Raji (cell line): ENCODE measurements around the gene WNT1.

Source experiments
- POLR2A ChIP-seq: IDR thresholded peaks from 2 replicates; pipeline ENCODE4 v1.6.1; 2011; ENCODE audit warnings: low read depth, low read length, control low read depth; ENCODE audit not compliant: insufficient read depth

The WNT1 gene

DNA sequence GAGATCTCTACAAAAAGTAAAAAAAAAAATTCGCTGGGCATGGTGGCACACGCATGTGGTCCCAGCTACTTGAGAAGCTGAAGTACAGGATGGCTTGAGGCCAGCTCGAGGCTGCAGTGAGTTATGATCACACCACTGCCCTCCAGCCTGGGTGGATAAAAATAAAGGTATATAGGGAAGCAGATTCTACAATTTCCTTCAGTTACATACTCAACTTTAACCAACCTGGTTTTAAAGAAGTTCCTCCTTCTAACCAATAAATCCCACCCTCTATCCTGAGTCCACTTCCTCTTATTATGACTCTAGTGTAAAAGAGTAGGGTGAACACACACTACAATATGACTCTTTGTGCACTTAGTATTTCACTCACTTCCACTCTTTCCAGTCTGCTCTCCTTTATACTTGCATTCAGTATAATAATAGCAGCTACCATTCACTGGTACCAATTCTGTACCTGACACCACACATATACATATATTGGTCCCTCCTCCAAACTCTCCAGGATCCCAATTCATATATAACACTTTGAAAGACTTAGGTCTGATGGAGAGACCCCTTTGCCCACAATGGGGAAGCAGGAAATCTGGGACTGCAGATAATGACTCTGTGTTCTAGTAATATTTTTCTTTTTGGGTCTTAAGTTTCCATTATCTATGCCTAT lies 23.2 kb upstream of the WNT1 start:
- TF ChIP-seq POLR2A, result no peak

DNA sequence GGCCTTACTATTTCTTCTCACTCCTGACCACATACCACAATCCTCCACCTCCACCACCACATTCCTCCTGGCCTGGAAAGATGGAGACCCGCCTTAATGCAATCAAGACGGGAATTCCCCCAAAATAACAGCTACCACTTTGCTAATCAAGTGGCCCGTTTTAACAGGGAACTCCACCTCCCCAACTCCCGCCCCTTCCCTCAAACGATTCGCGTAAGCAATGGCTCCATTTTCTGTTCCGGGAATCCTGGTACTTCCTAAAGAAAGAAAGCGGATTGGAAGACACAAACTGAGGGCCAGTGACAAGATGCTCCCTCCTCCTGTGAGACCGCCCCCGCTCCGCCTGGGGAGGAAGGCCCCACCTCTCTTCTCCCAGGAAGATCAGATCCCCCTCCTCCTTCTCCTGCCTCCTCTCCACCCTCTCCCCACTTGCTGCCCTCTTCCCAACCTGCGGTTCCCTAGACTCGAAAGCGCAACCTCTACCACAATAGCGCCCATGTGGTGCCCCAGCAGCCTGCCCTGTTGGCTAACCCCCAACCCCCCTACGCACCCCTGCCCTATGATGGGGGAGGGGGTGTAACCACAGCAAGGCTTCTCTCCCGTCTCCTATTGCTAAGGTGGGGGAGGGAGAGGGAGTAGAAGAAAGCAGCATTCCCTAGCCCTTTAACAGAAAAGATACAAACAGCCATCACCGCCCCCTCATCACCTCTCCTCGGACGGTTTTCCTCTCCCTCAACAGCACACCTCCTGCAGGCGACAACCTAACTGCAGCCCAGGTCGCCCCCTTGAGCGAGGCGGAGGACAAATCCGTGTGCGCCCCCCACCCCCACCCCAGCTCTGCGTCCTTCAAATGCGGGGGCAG lies 21.6 kb upstream of the WNT1 start:
- TF ChIP-seq POLR2A, result no peak

DNA sequence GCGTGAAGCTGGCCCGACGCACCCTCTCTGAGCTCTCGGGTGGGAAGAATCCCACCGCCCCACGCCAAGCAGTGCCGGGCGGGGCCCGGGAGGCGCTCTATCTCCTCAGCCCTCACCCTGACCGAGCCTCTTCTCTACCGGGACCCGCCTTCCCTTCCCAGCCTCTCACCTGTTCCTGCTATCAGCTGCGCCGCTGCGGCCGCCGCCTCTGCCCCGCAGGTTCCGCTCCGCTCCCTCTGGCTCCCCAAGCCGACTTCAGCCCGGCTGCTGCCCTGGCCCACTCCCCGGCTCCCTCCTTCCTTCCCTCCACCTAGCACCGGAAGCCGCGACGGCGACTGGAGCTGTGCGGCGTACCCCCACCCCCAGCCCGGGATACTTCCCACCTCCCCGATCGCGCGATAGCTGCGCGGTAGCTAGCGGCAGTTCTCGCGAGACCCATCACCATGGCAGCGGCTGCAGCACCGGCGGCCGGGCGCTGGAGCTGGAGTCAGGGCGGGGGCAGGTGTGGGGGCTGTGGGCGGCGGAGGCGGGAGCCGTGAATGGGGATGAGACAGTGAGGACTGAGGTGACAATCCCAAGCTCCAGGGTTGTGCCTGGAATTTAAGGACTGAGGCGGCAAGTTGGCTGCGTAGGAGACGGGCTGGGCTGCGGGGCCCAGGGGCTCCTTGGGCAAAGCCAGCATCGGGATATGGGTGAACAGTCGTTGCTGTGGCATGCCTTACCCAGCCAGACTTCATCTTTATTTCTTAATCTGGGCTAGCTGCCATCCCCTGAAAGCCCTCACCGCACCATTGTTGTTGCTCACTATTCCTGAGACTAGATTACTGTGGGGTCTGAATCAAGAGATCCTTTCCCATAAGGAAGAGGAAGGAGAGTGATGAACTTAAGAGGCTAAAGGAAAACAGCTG lies 20.7 kb upstream of the WNT1 start, which contains the start of gene ARF3:
Gene ARF3, minus strand, starts transcription at position 347 of the 908 bp plus-strand sequence. CDS start 16,392 bp downstream, outside the sequence.
- peak; percentile 78 for TF ChIP-seq POLR2A

DNA sequence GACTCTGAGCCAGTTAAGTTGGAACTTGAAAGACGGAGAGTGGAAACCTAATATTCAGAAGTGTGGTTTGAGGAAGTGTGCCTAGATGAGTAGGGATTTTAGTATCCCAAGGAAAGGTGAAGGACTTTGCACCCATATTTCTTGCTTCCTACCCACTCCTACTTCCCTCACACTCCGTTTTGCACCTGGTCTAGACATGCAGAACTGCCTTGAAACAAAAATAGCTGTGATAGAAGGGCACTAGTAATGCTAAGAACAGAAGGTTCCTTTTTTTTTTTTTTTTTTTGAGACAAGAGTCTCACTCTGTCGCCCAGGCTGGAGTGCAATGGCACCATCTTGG lies 20.1 kb upstream of the WNT1 start:
- TF ChIP-seq POLR2A, result no peak

DNA sequence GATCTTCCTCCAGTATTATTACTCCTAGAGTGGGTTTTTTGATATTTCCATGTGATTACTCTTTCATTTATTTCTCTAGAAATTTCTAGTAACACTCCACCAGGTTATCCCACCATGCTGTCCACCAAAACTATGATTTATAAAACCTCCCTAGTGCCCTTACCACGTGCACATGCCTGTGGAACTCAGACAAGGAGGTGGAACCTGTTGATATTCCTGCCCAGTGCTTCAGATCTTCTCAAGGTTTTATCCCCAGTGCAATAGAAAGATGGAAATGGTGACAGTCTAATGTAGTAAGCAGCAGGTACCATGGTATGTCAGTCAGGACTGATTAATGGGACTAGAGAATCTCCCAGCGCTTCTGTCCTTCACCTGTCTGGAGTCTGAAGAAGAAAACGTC lies 17.3 kb upstream of the WNT1 start:
- no peak for TF ChIP-seq POLR2A

DNA sequence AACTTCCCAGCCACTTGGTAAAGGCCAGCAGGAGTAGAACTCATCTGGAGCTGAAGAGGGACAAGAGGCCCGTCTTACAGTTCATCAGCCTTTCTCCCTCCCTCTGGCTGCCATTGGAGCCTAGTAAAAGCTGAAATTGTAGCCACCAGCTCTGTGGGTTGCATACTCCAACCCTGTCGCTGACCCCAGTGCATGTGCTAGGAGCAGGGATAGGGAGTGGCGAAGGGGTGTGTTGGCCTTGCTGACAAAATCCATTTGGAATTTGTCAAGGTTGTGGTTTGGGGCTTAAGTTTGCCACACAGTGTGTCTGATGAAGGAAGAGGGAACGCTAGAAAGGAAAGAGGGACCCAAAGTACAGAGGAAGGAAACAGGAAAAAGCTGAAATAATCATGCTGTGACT lies 16.8 kb upstream of the WNT1 start:
- TF ChIP-seq POLR2A, result no peak

DNA sequence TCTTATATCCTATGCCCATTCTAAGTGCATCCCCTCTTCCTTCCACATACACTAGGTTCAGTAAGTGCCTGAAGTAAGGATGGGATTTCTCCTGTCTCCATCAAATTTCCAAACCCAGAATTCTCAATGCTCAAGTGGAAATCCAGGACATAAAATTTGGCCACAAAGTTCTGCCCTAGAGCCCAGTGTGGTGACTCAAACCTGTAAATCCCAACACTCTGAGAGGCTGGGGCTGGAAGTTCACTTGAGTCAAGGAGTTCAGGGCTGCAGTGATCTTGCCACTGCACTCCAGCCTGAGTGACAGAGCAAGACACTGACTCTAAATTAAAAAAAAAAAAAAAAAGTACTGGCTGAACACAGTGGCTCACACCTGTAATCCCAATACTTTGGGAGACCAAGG lies 16.3 kb upstream of the WNT1 start:
- TF ChIP-seq POLR2A, result no peak

DNA sequence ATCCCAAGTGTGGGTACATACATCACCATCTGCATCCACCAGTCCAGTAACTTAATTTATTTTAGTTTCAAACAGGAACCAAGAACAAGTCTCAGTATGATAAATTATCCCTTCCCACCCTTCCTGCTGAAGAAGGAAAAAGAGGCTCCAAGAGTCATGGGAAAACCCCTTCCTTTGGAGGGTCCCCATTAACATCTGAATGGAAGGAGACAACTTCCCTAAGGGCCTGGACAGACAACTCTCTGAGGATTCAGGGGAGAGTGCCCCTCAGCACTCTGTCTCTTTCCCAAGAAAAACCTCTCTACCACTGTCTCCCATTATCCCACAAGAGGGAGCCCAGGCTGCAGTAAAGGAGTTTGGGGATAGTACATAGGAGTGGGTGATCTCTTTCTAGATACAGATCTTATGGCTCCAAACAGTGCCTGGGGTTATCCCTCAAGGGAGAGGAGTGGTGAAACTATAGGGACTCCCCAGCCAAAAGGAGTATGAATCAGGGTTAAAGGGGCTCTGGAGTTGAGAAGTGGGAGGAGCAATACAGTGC lies 12.8 kb upstream of the WNT1 start:
- no peak for TF ChIP-seq POLR2A

DNA sequence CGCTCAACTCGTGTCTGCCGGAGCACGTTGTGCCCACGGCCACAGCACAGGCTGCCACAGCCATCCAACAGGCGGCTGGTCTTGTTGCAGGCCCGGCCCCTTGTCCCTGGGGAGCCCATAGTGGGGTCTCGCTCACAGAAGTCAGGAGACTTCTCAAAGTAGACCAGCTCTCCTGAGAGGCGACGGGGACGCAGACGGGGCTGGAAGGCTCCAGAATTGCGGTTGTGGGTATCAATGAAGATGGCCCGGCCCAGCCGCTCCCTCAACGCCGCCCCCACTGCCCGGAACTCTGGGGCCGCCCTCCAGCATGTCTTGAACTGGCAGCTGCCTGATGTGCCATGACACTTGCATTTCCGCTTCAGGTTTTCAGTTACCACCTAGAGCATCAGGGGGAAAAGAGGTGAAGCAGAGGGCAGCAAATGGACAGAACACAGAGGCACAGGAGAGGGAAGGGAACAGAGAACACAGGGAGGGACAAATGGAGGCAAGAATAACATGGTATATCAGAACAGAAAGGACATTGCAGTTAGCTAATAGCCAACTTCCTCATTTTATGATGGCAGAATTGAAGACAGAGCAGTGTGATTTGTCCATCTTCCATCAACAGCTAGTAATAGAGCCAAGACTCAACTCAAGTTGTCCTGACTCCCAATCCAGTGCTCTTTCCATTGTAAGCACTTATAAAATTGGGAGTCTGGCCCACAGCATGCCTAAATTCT lies 11.8 kb upstream of the WNT1 start:
- no peak for TF ChIP-seq POLR2A

DNA sequence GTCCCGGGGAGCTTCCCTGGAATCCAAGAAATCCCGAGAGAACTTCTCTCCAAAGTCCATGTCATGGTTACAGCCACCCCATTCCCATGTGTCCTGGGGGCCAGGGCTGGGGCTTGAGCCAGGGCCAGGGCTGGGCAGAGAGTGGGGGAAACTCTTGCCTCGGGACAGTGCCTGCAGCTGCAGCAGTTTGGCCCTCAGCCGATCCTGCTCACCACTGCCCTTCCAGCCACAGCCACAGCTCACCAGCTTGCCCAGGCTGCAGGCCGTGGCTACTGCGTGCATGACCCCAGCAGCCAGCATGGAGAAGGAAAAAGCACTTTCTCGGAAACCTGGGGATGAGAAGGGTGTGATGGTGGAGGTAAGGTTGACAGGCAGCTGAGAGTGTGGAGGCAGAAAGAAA lies 10.1 kb upstream of the WNT1 start:
- TF ChIP-seq POLR2A, result no peak

DNA sequence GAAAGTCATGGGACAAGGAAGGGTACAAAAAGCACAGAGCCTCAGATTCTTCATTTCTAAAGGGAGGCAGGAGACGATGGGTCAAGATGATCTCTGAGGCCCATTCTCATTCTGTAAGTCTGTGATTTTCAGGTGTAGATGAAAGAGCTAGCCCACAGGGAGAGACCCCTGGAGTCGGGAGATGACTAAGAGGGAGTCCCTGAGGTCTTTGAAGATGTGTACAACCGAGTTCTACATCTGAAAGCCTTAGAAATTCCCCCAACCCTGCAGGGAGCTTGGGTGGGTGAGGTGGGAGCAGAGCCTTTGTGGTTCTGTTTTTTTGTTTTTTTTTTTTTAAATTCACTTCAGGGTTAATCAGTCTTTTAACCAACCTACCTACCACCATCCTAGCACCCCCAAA lies 9.7 kb upstream of the WNT1 start:
- TF ChIP-seq POLR2A, result no peak

DNA sequence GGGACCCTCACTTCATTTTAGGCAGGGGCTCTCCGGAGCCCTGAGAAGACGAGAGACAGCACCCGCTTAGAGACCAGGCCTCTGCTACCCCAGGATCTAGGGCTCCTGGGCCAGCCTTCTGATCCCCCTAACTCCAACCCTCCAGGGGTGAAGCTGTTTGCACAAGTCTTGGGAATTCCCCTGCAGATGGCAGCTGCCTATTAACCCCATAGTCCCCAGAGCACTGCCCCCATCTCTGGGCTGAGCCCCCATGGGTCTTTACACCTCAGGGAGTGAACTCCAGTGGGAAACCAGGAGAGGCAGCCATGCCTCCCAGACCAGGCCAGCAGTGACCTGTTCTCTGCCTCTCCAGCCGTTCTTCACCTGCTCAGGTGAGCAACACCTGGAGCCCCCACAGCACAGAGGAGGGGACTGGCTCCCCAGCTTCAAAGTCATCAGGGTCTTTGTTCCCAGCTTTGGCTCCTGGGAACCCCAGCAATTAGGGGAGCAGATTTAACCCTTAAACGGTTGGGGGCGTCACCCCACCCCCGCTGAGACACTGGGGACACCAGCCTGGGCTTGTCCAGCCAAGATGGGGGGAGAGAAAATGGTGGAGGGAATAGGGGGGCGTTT lies 8.9 kb upstream of the WNT1 start:
- no peak for TF ChIP-seq POLR2A

DNA sequence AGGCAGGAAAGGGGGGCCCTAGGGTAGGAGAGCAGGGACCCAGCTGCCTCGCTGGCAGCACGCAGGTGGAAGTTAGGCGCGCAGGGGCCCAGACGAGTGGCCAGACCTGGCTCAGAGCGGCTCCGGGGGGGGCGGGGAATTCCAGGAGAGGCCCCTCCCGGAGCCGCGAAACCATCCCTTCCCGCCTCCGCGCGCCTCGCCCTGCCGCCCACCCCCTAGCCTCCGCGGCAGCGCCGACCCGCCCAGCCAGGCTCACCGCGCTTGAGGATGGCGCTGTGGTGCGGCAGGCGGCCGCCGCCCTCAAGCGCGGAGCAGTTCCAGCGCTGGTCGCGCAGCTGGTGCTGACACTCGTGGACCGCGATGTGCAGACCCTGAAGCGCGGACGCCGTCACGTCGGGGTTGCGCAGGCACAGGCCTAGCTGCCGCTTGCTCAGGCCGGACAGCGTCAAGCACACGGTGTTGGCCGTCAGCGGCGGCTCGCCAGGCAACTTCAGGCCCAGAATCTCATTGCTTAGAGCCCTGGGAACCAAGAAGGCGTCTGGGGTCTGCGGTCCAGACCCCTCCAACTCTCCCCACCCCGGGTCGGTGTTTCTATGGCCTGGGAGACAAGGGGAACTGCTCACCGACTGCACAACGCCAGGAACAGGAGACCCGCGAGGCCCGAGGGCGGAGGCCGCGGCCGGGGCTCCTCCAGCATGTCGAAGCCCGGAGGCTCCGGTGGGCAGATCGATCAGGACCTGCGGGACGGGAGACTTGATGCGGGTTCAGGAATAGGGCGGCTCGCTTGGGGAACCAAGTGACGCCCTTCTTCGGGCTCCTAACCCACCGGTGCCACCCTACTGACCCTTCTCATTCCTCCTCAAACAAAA lies 8.1 kb upstream of the WNT1 start:
- TF ChIP-seq POLR2A, result no peak
